MM.1S (cell line): ENCODE measurements around the gene SLC9A5.

ENCODE experiments used
- EZH2 ChIP-seq: fragments of 300-600 bp; sonication (generic); optimal IDR thresholded peaks from 2 replicates; pipeline ENCODE3; 2017; ENCODE audit warnings: low read depth, mild to moderate bottlenecking, antibody characterized with exemption, low read length, mixed read lengths
- TF ChIP-seq, protein P1 (sequence below): fragments of 300-600 bp; sonication (generic); IDR thresholded peaks from 2 replicates; pipeline ENCODE4 v1.5.1; 2016; ENCODE audit warnings: antibody characterized with exemption, low read length, mixed read lengths

DNA sequence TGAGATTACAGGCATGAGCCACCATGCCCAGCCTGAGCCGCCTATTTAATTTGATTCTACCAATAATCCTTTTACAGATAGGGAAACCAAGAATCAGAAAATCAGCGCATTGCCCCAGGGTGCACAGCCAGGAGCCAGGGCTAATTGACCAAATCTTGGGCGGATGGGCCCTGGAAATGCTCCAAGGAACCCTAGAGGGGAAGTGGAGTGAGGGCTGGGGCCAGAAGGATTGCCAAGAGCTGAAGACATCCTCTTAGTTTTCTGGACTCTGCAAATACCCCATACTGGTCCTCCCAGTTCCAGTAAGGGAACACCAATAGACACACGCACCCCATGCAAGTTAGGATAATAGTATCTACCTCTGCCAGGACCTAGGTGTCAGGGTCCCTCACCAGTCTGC lies 5.3 kb upstream of the SLC9A5 start:
- TF ChIP-seq, protein P1, sequence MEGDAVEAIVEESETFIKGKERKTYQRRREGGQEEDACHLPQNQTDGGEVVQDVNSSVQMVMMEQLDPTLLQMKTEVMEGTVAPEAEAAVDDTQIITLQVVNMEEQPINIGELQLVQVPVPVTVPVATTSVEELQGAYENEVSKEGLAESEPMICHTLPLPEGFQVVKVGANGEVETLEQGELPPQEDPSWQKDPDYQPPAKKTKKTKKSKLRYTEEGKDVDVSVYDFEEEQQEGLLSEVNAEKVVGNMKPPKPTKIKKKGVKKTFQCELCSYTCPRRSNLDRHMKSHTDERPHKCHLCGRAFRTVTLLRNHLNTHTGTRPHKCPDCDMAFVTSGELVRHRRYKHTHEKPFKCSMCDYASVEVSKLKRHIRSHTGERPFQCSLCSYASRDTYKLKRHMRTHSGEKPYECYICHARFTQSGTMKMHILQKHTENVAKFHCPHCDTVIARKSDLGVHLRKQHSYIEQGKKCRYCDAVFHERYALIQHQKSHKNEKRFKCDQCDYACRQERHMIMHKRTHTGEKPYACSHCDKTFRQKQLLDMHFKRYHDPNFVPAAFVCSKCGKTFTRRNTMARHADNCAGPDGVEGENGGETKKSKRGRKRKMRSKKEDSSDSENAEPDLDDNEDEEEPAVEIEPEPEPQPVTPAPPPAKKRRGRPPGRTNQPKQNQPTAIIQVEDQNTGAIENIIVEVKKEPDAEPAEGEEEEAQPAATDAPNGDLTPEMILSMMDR, result no peak
- no peak for TF ChIP-seq EZH2
